ENCODE results near the gene SMPD3.

GRCh38 chr16:68425498-68426346, 22.6 kb downstream of the SMPD3 start:
- TF ChIP-seq POLR2AphosphoS5 (IDR thresholded peaks at IDR 0.05; ENCODE audit: low read depth, low read length) (no peak), TAF1 (IDR thresholded peaks at IDR 0.05; ENCODE audit: borderline replicate concordance, insufficient read depth, low read length) (no peak), REST (IDR thresholded peaks at IDR 0.05; ENCODE audit: insufficient read depth in 1 of 2, low read depth in 2 of 2, low read length in 2 of 2) (no peak), SIN3A (IDR thresholded peaks at IDR 0.05; ENCODE audit: borderline replicate concordance, insufficient read depth, low read length) (no peak), FOXP2 (optimal IDR thresholded peaks at IDR 0.05; ENCODE audit: borderline replicate concordance, extremely low read depth, extremely low read length, insufficient read depth) (no peak)
